Activated B cell treated with CpG ODN at 0.5 μM for 24 hours (primary cell): Measurements from ENCODE around the gene DCST2. TPM values are rescaled to one million over a fixed set of nuclear protein-coding genes. Genes with fewer than 3 reads are reported as not detected.

Experiments used
- ATAC-seq: fragments of 200-7000 bp; cut with Tn5 transposase; one replicate; pipeline ENCODE4 v1.10.0; 2021; ENCODE audit warnings: low read depth, mild to moderate bottlenecking, moderate library complexity
- CTCF ChIA-PET: fragments of 350-600 bp; sonication (Branson Sonifier 250); formaldehyde crosslinking; loops from one replicate; lab custom pipeline; 2021; ENCODE audit warnings: antibody characterized with exemption; lab: Charles Lee
- POLR2A ChIA-PET: fragments of 350-600 bp; sonication (Branson Sonifier 250); formaldehyde crosslinking; loops from one replicate; lab custom pipeline; 2021; ENCODE audit warnings: antibody characterized with exemption; lab: Charles Lee
- DNase-seq: peaks from one replicate; pipeline ENCODE4 v3.0.0; 2022
- H3K27ac Mint-ChIP-seq: one replicate; pipeline ENCODE4 v1.8.0; 2020; ENCODE audit warnings: mixed read lengths
- H3K27me3 Mint-ChIP-seq: one replicate; pipeline ENCODE4 v1.8.0; 2021; ENCODE audit warnings: mixed read lengths
- H3K36me3 Mint-ChIP-seq: one replicate; pipeline ENCODE4 v1.8.0; 2021; ENCODE audit warnings: low read depth, mixed read lengths
- H3K4me1 Mint-ChIP-seq: one replicate; pipeline ENCODE4 v1.8.0; 2021; ENCODE audit warnings: mixed read lengths
- H3K4me3 Mint-ChIP-seq: one replicate; pipeline ENCODE4 v1.8.0; 2020; ENCODE audit warnings: mild to moderate bottlenecking, mixed read lengths
- H3K9me3 Mint-ChIP-seq: one replicate; pipeline ENCODE4 v1.8.0; 2020; ENCODE audit warnings: mixed read lengths
- CTCF ChIP-seq: fragments of 200-600 bp; IDR thresholded peaks from one replicate; pipeline ENCODE4 v1.8.0; 2022; ENCODE audit warnings: antibody characterized with exemption, mild to moderate bottlenecking
- intact Hi-C: fragments of 100-400 bp; cut with micrococcal nuclease; formaldehyde crosslinking; loops from one replicate; pipeline ENCODE4 v1.15.1; 2024
- total RNA-seq: library from RNA; stranded (reverse); gene quantifications from 2 replicates; pipeline ENCODE4 v1.2.3, GENCODE V29; 2022

Gene DCST2
- total RNA-seq, 1 donor from 2014 or later = 1.0 TPM

GRCh38 chr1:155016231-155016831, 17.2 kb downstream of the DCST2 start:
- Mint-ChIP-seq H3K4me1 (peaks cover 76% of the 10 kb centered on the region), H3K27ac (peak overlapping the region; percentile 88), H3K27me3 (no peaks in the 10 kb centered on the region), H3K9me3 (no peaks in the 10 kb centered on the region), H3K4me3 (peak overlapping the region; percentile 24), H3K36me3 (peaks cover 11% of the 10 kb centered on the region)
- TF ChIP-seq CTCF = no peak
- peak; percentile 42 for DNase-seq
- ChIA-PET POLR2A (interaction anchor here (1.1 to 6.3 kb wide), 21 partner anchors 8 to 457 kb away, joined by 3 to 85 read pairs (median 11); partner anchors contain the start of genes ADAM15, CKS1B, FLAD1 and LENEP), CTCF (interaction anchor here (0.7 to 3.7 kb wide), 18 partner anchors 10 to 456 kb away, joined by 3 to 35 read pairs (median 11); partner anchors contain the start of genes FLAD1, KRTCAP2, LENEP and PBXIP1)
- intact Hi-C loops = loop anchor here (2.0 kb wide), 3 partner anchors 34 to 44 kb away; partner anchors contain the start of gene FLAD1
- ATAC-seq = peak; percentile 18

- ChIA-PET CTCF (interaction anchor here (0.6 to 3.7 kb wide), 12 partner anchors 14 to 909 kb away, joined by 3 to 35 read pairs (median 10); partner anchors contain the start of genes FLAD1, LENEP, PBXIP1 and PMVK), POLR2A (interaction anchor here (1.1 to 6.3 kb wide), 13 partner anchors 9 to 79 kb away, joined by 3 to 85 read pairs (median 12); partner anchors contain the start of genes ADAM15, CKS1B, FLAD1 and LENEP)
- Mint-ChIP-seq H3K4me1 (peaks cover 81% of the 10 kb centered on the region), H3K27ac (peak overlapping the region; percentile 88), H3K4me3 (no peak overlapping the region), H3K27me3 (no peaks in the 10 kb centered on the region), H3K36me3 (peaks cover 14% of the 10 kb centered on the region), H3K9me3 (no peaks in the 10 kb centered on the region)
- TF ChIP-seq CTCF = no peak
- DNase-seq (no peak), ATAC-seq (no peak)
- intact Hi-C loops = loop anchor here (2.0 kb wide), 3 partner anchors 33 to 45 kb away; partner anchors contain the start of gene FLAD1
These were observed 17.9 kb downstream of the DCST2 start for GRCh38 chr1:155015527-155016230.

GRCh38 chr1:155014709-155015508, 18.7 kb downstream of the DCST2 start:
- CTCF ChIA-PET = interaction anchor here (1.3 to 3.7 kb wide), 5 partner anchors 16 to 78 kb away, joined by 3 to 35 read pairs (median 5); partner anchors contain the start of genes FLAD1, PMVK and PYGO2
- intact Hi-C loops = no loop called here

GRCh38 chr1:155013632-155014031, 19.9 kb downstream of the DCST2 start:
- Mint-ChIP-seq H3K4me3 (no peak overlapping the region), H3K27me3 (no peaks in the 10 kb centered on the region), H3K36me3 (peaks cover 17% of the 10 kb centered on the region), H3K9me3 (no peaks in the 10 kb centered on the region), H3K27ac (peak overlapping the region; percentile 83), H3K4me1 (peaks cover 86% of the 10 kb centered on the region)
- ChIA-PET POLR2A (interaction anchor here (0.5 to 6.3 kb wide), 4 partner anchors 11 to 517 kb away, joined by 4 to 85 read pairs (median 18); partner anchors contain the start of genes PYGO2 and ZBTB7B), CTCF (interaction anchor here (1.1 to 2.0 kb wide), 2 partner anchors 58 to 77 kb away, joined by 3 to 4 read pairs; partner anchors contain the start of genes PBXIP1 and PMVK)
- no peak for TF ChIP-seq CTCF
- intact Hi-C loops = no loop called here
- no peak for DNase-seq
- ATAC-seq = no peak

More at GRCh38 chr1:155014709-155015508, 18.7 kb downstream of the DCST2 start:
- Mint-ChIP-seq H3K9me3 (no peaks in the 10 kb centered on the region), H3K27ac (peak overlapping the region; percentile 88), H3K36me3 (peaks cover 15% of the 10 kb centered on the region), H3K27me3 (no peaks in the 10 kb centered on the region), H3K4me1 (peaks cover 86% of the 10 kb centered on the region), H3K4me3 (no peak overlapping the region)
- DNase-seq = no peak
- no peak for TF ChIP-seq CTCF
- ATAC-seq = no peak
- POLR2A ChIA-PET = interaction anchor here (1.1 to 6.3 kb wide), 9 partner anchors 9 to 79 kb away, joined by 3 to 85 read pairs (median 12); partner anchors contain the start of genes LENEP, PBXIP1, PMVK and PYGO2
